PFSK-1 (cell line): ENCODE data around the gene DNAJA3.

Experiments
- FOXP2 ChIP-seq: optimal IDR thresholded peaks from 2 replicates; pipeline ENCODE3; 2011; ENCODE audit warnings: borderline replicate concordance, control low read depth, inconsistent platforms; ENCODE audit not compliant: insufficient read depth; ENCODE audit errors: extremely low read length, extremely low read depth
- POLR2AphosphoS5 ChIP-seq: IDR thresholded peaks from 2 replicates; pipeline ENCODE4 v1.6.1; 2012; ENCODE audit warnings: low read depth, mild to moderate bottlenecking, control low read depth, low read length, moderate library complexity
- SIN3A ChIP-seq: IDR thresholded peaks from 2 replicates; pipeline ENCODE4 v1.6.1; 2012; ENCODE audit warnings: mild to moderate bottlenecking, low read length, moderate library complexity, borderline replicate concordance; ENCODE audit not compliant: insufficient read depth
- TAF1 ChIP-seq: IDR thresholded peaks from 2 replicates; pipeline ENCODE4 v1.6.1; 2012; ENCODE audit warnings: low read length, control low read depth, borderline replicate concordance; ENCODE audit not compliant: insufficient read depth
- TF ChIP-seq, protein P1 (sequence below), 2 experiments: IDR thresholded peaks; 2 replicates each; pipeline versions ENCODE4 v1.6.1 to v1.8.0; 2011 to 2012; ENCODE audit warnings: low read depth in 2 of 2, low read length in 2 of 2, control low read depth in 1 of 2, inconsistent platforms in 1 of 2, mild to moderate bottlenecking in 1 of 2, moderate library complexity in 1 of 2; ENCODE audit not compliant: insufficient read depth in 1 of 2

Gene DNAJA3

DNA sequence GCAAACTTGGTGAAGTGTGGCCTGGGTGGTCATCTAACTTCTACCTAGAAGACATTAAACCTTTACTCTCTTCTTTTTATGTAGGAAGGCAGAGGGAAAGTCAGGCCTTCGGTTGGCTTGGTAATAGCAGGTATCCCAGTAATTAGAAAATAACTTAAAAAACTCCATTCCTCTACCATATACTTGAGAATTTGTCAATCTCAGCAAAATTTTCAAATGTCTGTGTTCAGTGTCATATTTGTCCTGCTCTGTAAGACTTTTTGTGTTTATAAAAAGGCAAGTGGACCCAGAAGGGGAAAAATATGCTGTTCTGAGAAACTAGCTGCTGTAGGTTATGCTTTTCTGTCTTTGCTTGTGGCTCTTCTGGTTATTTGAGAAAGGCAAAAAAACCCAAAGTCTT lies 56.3 kb downstream of the DNAJA3 start:
- TF ChIP-seq, protein P1, sequence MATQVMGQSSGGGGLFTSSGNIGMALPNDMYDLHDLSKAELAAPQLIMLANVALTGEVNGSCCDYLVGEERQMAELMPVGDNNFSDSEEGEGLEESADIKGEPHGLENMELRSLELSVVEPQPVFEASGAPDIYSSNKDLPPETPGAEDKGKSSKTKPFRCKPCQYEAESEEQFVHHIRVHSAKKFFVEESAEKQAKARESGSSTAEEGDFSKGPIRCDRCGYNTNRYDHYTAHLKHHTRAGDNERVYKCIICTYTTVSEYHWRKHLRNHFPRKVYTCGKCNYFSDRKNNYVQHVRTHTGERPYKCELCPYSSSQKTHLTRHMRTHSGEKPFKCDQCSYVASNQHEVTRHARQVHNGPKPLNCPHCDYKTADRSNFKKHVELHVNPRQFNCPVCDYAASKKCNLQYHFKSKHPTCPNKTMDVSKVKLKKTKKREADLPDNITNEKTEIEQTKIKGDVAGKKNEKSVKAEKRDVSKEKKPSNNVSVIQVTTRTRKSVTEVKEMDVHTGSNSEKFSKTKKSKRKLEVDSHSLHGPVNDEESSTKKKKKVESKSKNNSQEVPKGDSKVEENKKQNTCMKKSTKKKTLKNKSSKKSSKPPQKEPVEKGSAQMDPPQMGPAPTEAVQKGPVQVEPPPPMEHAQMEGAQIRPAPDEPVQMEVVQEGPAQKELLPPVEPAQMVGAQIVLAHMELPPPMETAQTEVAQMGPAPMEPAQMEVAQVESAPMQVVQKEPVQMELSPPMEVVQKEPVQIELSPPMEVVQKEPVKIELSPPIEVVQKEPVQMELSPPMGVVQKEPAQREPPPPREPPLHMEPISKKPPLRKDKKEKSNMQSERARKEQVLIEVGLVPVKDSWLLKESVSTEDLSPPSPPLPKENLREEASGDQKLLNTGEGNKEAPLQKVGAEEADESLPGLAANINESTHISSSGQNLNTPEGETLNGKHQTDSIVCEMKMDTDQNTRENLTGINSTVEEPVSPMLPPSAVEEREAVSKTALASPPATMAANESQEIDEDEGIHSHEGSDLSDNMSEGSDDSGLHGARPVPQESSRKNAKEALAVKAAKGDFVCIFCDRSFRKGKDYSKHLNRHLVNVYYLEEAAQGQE (IDR thresholded peaks at IDR 0.05; ENCODE audit: insufficient read depth in 1 of 2, low read depth in 2 of 2, low read length in 2 of 2) = no peak
- no peak for TF ChIP-seq FOXP2
- TF ChIP-seq POLR2AphosphoS5 = no peak
- no peak for TF ChIP-seq SIN3A
- no peak for TF ChIP-seq TAF1

DNA sequence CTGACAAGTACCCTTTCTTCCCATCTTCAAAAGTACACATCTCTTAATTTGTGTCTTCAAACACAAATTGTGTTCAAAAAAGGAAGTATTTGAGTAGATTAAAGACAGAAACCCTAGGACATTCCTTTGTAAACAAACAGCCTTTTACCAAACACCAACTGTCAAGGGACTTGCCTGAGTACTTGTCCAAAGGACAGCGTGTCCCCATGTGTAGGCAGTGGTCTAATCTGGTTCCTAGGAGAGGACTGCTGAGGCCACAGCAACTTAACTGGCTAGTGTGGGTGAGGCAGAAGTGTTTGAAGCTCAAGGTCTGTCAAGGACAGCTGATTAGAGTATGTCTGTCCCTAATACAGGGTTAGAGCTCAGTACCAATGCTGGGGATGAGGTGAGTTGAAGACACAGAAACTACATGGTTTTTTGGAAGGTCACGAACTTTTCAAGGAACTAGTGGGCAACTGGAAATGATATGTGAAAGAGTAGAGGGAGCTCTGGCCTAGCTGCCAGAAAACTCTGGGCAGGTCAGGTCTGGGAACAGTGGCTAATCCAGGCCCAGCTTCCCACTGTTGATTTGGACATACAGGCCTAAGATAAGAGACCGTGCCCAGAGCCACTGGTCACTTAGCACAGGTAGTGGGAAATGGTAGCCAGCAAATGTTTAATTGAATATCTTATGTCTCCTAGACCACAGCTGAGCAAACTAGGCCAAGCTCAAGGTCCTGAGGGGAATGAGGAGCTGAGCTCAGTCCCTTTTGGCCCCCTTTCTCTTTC lies 60.6 kb downstream of the DNAJA3 start:
- TF ChIP-seq TAF1 (no peak), FOXP2 (no peak), SIN3A (no peak), POLR2AphosphoS5 (no peak)
- TF ChIP-seq, protein P1 (IDR thresholded peaks at IDR 0.05; ENCODE audit: insufficient read depth in 1 of 2, low read depth in 2 of 2, low read length in 2 of 2) = no peak

- no peak for TF ChIP-seq POLR2AphosphoS5
- TF ChIP-seq SIN3A = no peak
Measured at GRCh38 chr16:4487955-4488498, 62.4 kb downstream of the DNAJA3 start.

- no peak for TF ChIP-seq TAF1
- TF ChIP-seq FOXP2 = no peak
- no peak for TF ChIP-seq SIN3A
- TF ChIP-seq, protein P1 (IDR thresholded peaks at IDR 0.05; ENCODE audit: insufficient read depth in 1 of 2, low read depth in 2 of 2, low read length in 2 of 2) = no peak
- TF ChIP-seq POLR2AphosphoS5 = no peak
Measured at GRCh38 chr16:4488499-4488967, 62.9 kb downstream of the DNAJA3 start.

DNA sequence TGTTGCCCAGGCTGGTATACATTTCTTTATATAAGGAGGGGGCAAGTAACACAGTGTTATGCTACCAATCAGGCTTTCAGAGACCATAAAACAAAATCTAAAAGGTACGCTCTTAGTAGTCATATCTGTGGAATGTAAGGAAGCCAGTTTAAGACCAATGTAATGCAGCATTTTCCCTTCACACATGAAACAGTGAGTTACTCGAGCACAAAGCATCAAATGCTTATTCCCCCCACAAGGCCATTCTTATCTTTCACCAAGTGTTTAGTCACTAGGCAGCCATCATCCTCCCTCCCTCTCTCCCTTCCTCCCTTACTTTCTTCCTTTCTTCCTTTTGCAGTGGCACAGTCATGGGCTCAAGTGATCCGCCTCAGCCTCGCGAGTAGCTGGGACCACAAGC lies 63.4 kb downstream of the DNAJA3 start:
- TF ChIP-seq SIN3A (no peak), TAF1 (no peak), POLR2AphosphoS5 (no peak), FOXP2 (no peak)
- TF ChIP-seq, protein P1 (IDR thresholded peaks at IDR 0.05; ENCODE audit: insufficient read depth in 1 of 2, low read depth in 2 of 2, low read length in 2 of 2) = no peak
